ENCODE results near the gene CLIC6. TPM values are rescaled to one million over a fixed set of nuclear protein-coding genes. Genes with fewer than 3 reads are reported as not detected.

Gene CLIC6
- polyA plus RNA-seq, 1 donor (not counting 4 experiments of a cell fraction or from before 2014, with no cell fraction given), result not detected

GRCh38 chr21:34688715-34689114, 19.9 kb downstream of the CLIC6 start:
- no peaks in the 10 kb centered on the region for H3K4me1 ChIP-seq (ENCODE audit: control insufficient read depth, extremely low read depth, insufficient read depth, low read length)
- TF ChIP-seq CTCF (optimal IDR thresholded peaks at IDR 0.05 in 1 of 3, IDR thresholded peaks at IDR 0.05 in 1 of 3, conservative IDR thresholded peaks at IDR 0.05 in 1 of 3; ENCODE audit: extremely low read depth in 1 of 3, insufficient read depth in 2 of 3, low read length in 3 of 3) (no peak), EZH2 (IDR thresholded peaks at IDR 0.05; ENCODE audit: low read length) (no peak)
- H3K4me3 ChIP-seq (ENCODE audit: control insufficient read depth in 2 of 3, extremely low read depth in 1 of 3, insufficient read depth in 2 of 3, low read depth in 1 of 3, low read length in 3 of 3), result no peak overlapping the region
- H3K9me1 ChIP-seq (ENCODE audit: control insufficient read depth, extremely low read depth, insufficient read depth, low read length), result no peaks in the 10 kb centered on the region
- no peak for DNase-seq (ENCODE audit: low read depth, low spot score)
- H3K9ac ChIP-seq (ENCODE audit: control insufficient read depth, extremely low read depth, insufficient read depth, low read length), result no peak overlapping the region
- H3K36me3 ChIP-seq (ENCODE audit: control insufficient read depth in 2 of 2, extremely low read depth in 1 of 2, insufficient read depth in 2 of 2, low read length in 2 of 2), result no peaks in the 10 kb centered on the region
- H4K20me1 ChIP-seq (ENCODE audit: control insufficient read depth, extremely low read depth, insufficient read depth, low read length), result no peaks in the 10 kb centered on the region
- FAIRE-seq, result no peak
- dilution Hi-C loops (cut with MboI; ENCODE audit: extremely low pct_ligation_motif_present, low sequenced_read_pairs), result no loop called here
- H3K9me3 ChIP-seq (ENCODE audit: control insufficient read depth, low read depth, low read length), result no peaks in the 10 kb centered on the region
- H2AFZ ChIP-seq (ENCODE audit: control insufficient read depth, low read length), result no peak overlapping the region
- peaks cover 30% of the 10 kb centered on the region for H3K27me3 ChIP-seq (ENCODE audit: control insufficient read depth, extremely low read depth, insufficient read depth, low read length)
- no peaks in the 10 kb centered on the region for H3K79me2 ChIP-seq (ENCODE audit: control insufficient read depth, insufficient read depth, low read length)
- H3K27ac ChIP-seq (ENCODE audit: control insufficient read depth, insufficient read depth, low read length), result no peak overlapping the region
- no peak overlapping the region for H3K4me2 ChIP-seq (ENCODE audit: control insufficient read depth, extremely low read depth, insufficient read depth, low read depth, low read length)

GRCh38 chr21:34690041-34690792, 21.4 kb downstream of the CLIC6 start:
- H3K4me1 ChIP-seq (ENCODE audit: control insufficient read depth, extremely low read depth, insufficient read depth, low read length), result no peaks in the 10 kb centered on the region
- H3K9ac ChIP-seq (ENCODE audit: control insufficient read depth, extremely low read depth, insufficient read depth, low read length), result no peak overlapping the region
- H3K36me3 ChIP-seq (ENCODE audit: control insufficient read depth in 2 of 2, extremely low read depth in 1 of 2, insufficient read depth in 2 of 2, low read length in 2 of 2), result no peaks in the 10 kb centered on the region
- FAIRE-seq (no peak), DNase-seq (ENCODE audit: low read depth, low spot score) (no peak)
- H3K4me3 ChIP-seq (ENCODE audit: control insufficient read depth in 2 of 3, extremely low read depth in 1 of 3, insufficient read depth in 2 of 3, low read depth in 1 of 3, low read length in 3 of 3), result no peak overlapping the region
- no peaks in the 10 kb centered on the region for H3K79me2 ChIP-seq (ENCODE audit: control insufficient read depth, insufficient read depth, low read length)
- H3K9me1 ChIP-seq (ENCODE audit: control insufficient read depth, extremely low read depth, insufficient read depth, low read length), result no peaks in the 10 kb centered on the region
- TF ChIP-seq CTCF (optimal IDR thresholded peaks at IDR 0.05 in 1 of 3, IDR thresholded peaks at IDR 0.05 in 1 of 3, conservative IDR thresholded peaks at IDR 0.05 in 1 of 3; ENCODE audit: extremely low read depth in 1 of 3, insufficient read depth in 2 of 3, low read length in 3 of 3) (no peak), EZH2 (IDR thresholded peaks at IDR 0.05; ENCODE audit: low read length) (no peak)
- H3K9me3 ChIP-seq (ENCODE audit: control insufficient read depth, low read depth, low read length), result no peaks in the 10 kb centered on the region
- H4K20me1 ChIP-seq (ENCODE audit: control insufficient read depth, extremely low read depth, insufficient read depth, low read length), result no peaks in the 10 kb centered on the region
- H3K4me2 ChIP-seq (ENCODE audit: control insufficient read depth, extremely low read depth, insufficient read depth, low read depth, low read length), result no peak overlapping the region
- H3K27me3 ChIP-seq (ENCODE audit: control insufficient read depth, extremely low read depth, insufficient read depth, low read length), result peaks cover 23% of the 10 kb centered on the region
- H3K27ac ChIP-seq (ENCODE audit: control insufficient read depth, insufficient read depth, low read length), result no peak overlapping the region
- dilution Hi-C loops (cut with MboI; ENCODE audit: extremely low pct_ligation_motif_present, low sequenced_read_pairs), result no loop called here
- H2AFZ ChIP-seq (ENCODE audit: control insufficient read depth, low read length), result no peak overlapping the region

All from keratinocyte (primary cell).